GM23248 (cell line): Measurements from ENCODE around the gene CBR3. TPM values are rescaled to one million over a fixed set of nuclear protein-coding genes. Genes with fewer than 3 reads are reported as not detected.

Experiments
- DNase-seq: peaks from one replicate; pipeline ENCODE4 v3.0.0-alpha.2; 2015
- H2AFZ ChIP-seq: fragments of 200-600 bp; sonication (generic); 2 replicates; pipeline ENCODE4 v1.6.1; 2016; ENCODE audit warnings: antibody characterized with exemption
- H3F3A ChIP-seq: fragments of 200-600 bp; sonication (generic); 2 replicates; pipeline ENCODE4 v1.6.1; 2016; ENCODE audit warnings: mild to moderate bottlenecking, antibody characterized with exemption, mixed run types; ENCODE audit not compliant: insufficient read depth
- H3K27ac ChIP-seq: fragments of 200-600 bp; sonication (generic); 2 replicates; pipeline ENCODE4 v1.5.1; 2016; ENCODE audit warnings: mild to moderate bottlenecking
- H3K27me3 ChIP-seq: fragments of 200-600 bp; sonication (generic); replicated peaks from 2 replicates; pipeline ENCODE4 v1.6.1; 2016; ENCODE audit warnings: mild to moderate bottlenecking; ENCODE audit not compliant: insufficient read depth
- H3K36me3 ChIP-seq: fragments of 200-600 bp; sonication (generic); 2 replicates; pipeline ENCODE4 v1.6.1; 2016; ENCODE audit warnings: low read depth, mild to moderate bottlenecking
- H3K4me1 ChIP-seq: fragments of 200-600 bp; sonication (generic); 2 replicates; pipeline ENCODE4 v1.6.1; 2016; ENCODE audit warnings: mild to moderate bottlenecking; ENCODE audit not compliant: insufficient read depth
- H3K4me2 ChIP-seq: fragments of 200-600 bp; sonication (generic); one replicate; pipeline ENCODE4 v1.6.1; 2016; ENCODE audit warnings: mild to moderate bottlenecking; ENCODE audit not compliant: unreplicated experiment
- H3K4me3 ChIP-seq: fragments of 200-600 bp; sonication (generic); 2 replicates; pipeline ENCODE4 v1.5.1; 2016; ENCODE audit warnings: mild to moderate bottlenecking
- H3K79me2 ChIP-seq: fragments of 200-600 bp; sonication (generic); 2 replicates; pipeline ENCODE4 v1.6.1; 2016; ENCODE audit warnings: mild to moderate bottlenecking; ENCODE audit not compliant: insufficient read depth
- H3K9ac ChIP-seq: fragments of 200-600 bp; sonication (generic); 2 replicates; pipeline ENCODE4 v1.6.1; 2016; ENCODE audit warnings: mild to moderate bottlenecking
- H3K9me2 ChIP-seq: fragments of 200-600 bp; sonication (generic); 2 replicates; pipeline ENCODE4 v1.6.1; 2016; ENCODE audit warnings: mixed run types, mild to moderate bottlenecking, moderate library complexity; ENCODE audit not compliant: insufficient read depth
- H3K9me3 ChIP-seq: fragments of 200-600 bp; sonication (generic); one replicate; pipeline ENCODE4 v1.6.1; 2017; ENCODE audit warnings: low read depth
- H4K20me1 ChIP-seq: fragments of 200-600 bp; sonication (generic); 2 replicates; pipeline ENCODE4 v1.6.0; 2016; ENCODE audit not compliant: insufficient read depth
- EZH2 ChIP-seq: fragments of 200-600 bp; sonication (generic); IDR thresholded peaks from 2 replicates; pipeline ENCODE4 v1.6.1; 2018; ENCODE audit warnings: antibody characterized with exemption, mild to moderate bottlenecking; ENCODE audit not compliant: insufficient read depth, poor library complexity, severe bottlenecking
- EZH2phosphoT487 ChIP-seq: fragments of 200-600 bp; sonication (generic); IDR thresholded peaks from 2 replicates; pipeline ENCODE4 v1.6.1; 2018; ENCODE audit warnings: antibody characterized with exemption, moderate library complexity, mild to moderate bottlenecking, low read depth; ENCODE audit not compliant: insufficient read depth
- WGBS, 2 experiments: methylation state at CpG; one replicate each; pipeline ENCODE4 v1.1.6; 2015 to 2017; ENCODE audit warnings: low lambda C conversion rate in 2 of 2, low coverage in 1 of 2; ENCODE audit errors: missing lambda C conversion rate in 2 of 2; 5-methylcytosine and 5-hydroxymethylcytosine counted together
- in situ Hi-C: fragments of 300-500 bp; cut with MboI; formaldehyde crosslinking; loops from 2 replicates; pipeline ENCODE4 v1.15.0; 2020
- polyA plus RNA-seq: library from polyadenylated mRNA; unstranded; fragments of >200 nt; fragmentation: Nextera tagmentation; extraction: Ambion mirVana; gene quantifications from 2 replicates; pipeline ENCODE4 v1.2.1, GENCODE V29; 2016
- total RNA-seq: library from RNA; depleted of rRNA; stranded (reverse); fragments of >200 nt; shearing (Covaris generic); gene quantifications from 2 replicates; pipeline ENCODE4 v1.2.3, GENCODE V29; 2014; rRNA removed

Gene CBR3
- total and polyA plus RNA-seq, 2 experiments from 2014 or later: 17.3 to 28.1 TPM

DNA sequence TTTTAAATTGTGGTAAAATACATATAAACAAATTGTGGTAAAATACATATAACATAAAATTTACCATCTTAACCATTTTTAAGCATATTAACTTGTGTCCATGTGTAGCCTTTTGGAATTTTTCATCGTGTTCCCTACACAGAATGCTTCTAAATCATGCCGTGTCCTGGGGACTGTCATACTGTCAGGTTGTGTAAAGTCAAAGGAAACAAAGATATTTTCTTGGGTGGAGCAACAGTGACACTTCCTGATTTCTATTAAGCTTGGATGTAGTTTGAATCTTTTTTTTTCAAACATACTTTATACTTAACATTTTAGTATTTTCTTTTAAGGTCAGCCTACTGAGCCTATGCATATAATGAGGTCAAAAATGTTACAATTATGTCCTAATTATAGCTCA is 54.1 kb downstream of the CBR3 start:
- TF ChIP-seq EZH2 (no peak), EZH2phosphoT487 (no peak)
- Histone ChIP-seq H3K27me3 (no peaks in the 10 kb centered on the region), H3K79me2 (no peaks in the 10 kb centered on the region), H3K4me3 (no peak overlapping the region), H2AFZ (no peak overlapping the region), H3K9me3 (no peaks in the 10 kb centered on the region), H3K36me3 (no peaks in the 10 kb centered on the region), H3K4me2 (no peak overlapping the region), H4K20me1 (no peaks in the 10 kb centered on the region), H3F3A (no peaks in the 10 kb centered on the region), H3K9ac (no peak overlapping the region), H3K27ac (no peak overlapping the region), H3K9me2 (no peaks in the 10 kb centered on the region), H3K4me1 (no peaks in the 10 kb centered on the region)
- DNase-seq: no peak
- in situ Hi-C loops: no loop called here
- WGBS, 2 experiments: 20 to 29% methylated on average over 2 of the region's 2 CpGs

DNA sequence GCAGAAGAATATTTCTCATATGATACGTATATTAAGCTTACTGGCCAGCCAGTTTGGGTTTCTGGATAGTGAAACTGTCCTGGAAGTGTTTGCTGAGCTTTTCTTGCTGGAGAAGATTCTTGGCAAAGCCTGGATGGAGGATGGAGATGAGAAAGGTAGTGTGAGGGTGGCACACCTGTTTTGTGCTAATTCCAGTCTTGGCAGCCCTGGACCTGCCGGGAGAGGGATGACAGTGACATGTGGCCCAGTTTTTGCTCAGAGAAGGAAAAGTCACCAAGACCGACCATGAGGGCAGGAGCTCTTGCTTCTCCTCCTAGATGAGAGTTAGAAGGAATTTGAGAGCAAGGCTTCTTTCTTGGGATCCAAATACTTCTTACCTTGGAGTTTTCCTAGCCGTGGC is 55.9 kb downstream of the CBR3 start:
- Histone ChIP-seq H4K20me1 (no peaks in the 10 kb centered on the region), H3K4me2 (no peak overlapping the region), H2AFZ (no peak overlapping the region), H3K36me3 (no peaks in the 10 kb centered on the region), H3K27me3 (no peaks in the 10 kb centered on the region), H3K27ac (no peak overlapping the region), H3K4me1 (no peaks in the 10 kb centered on the region), H3K9me3 (no peaks in the 10 kb centered on the region), H3F3A (no peaks in the 10 kb centered on the region), H3K9ac (no peak overlapping the region), H3K79me2 (no peaks in the 10 kb centered on the region), H3K9me2 (no peaks in the 10 kb centered on the region), H3K4me3 (no peak overlapping the region)
- TF ChIP-seq EZH2phosphoT487 (no peak), EZH2 (no peak)
- in situ Hi-C loops: no loop called here
- no peak for DNase-seq
- WGBS, 2 experiments: 98 to 99% methylated on average over 4 of the region's 4 CpGs

GRCh38 chr21:36193200-36193599 is 58.3 kb downstream of the CBR3 start:
- H3K4me2 ChIP-seq: no peak overlapping the region
- H3F3A ChIP-seq: no peaks in the 10 kb centered on the region
- H3K4me3 ChIP-seq: no peak overlapping the region
- H3K27ac ChIP-seq: no peak overlapping the region
- no peak overlapping the region for H3K9ac ChIP-seq
- no peaks in the 10 kb centered on the region for H3K4me1 ChIP-seq
- no peak for DNase-seq
- no peaks in the 10 kb centered on the region for H3K36me3 ChIP-seq
- H3K9me2 ChIP-seq: no peaks in the 10 kb centered on the region
- H3K9me3 ChIP-seq: no peaks in the 10 kb centered on the region
- H2AFZ ChIP-seq: no peak overlapping the region
- no peak for TF ChIP-seq EZH2phosphoT487
- TF ChIP-seq EZH2: no peak
- H3K79me2 ChIP-seq: no peaks in the 10 kb centered on the region
- H3K27me3 ChIP-seq: no peaks in the 10 kb centered on the region
- no peaks in the 10 kb centered on the region for H4K20me1 ChIP-seq
- 96% methylated on average over 7 of the region's 7 CpGs for WGBS, 2 experiments
- in situ Hi-C loops: no loop called here

DNA sequence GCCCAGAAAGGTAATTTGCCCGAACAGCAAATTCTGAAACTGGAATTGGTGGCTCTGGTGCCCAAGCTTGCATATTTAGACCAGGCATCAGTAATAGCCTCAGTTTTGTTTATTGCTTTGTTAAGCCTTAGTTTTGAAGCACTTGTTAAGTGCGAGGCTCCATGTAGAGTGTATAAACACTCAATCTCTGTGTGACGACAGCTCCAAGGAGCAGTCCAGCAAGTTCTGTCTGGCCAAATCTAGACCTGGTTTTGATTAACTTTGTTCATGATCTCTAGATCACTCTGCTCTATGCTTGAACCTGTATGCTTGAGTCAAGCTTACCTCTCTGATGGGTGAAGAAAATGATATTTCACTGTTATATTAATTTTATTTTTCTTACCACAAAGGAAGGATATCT is 59.1 kb downstream of the CBR3 start:
- Histone ChIP-seq H3K9ac (no peak overlapping the region), H3K4me2 (no peak overlapping the region), H3K4me1 (no peaks in the 10 kb centered on the region), H3K9me3 (no peaks in the 10 kb centered on the region), H3K9me2 (no peaks in the 10 kb centered on the region), H3K27me3 (no peaks in the 10 kb centered on the region), H3K79me2 (no peaks in the 10 kb centered on the region), H3F3A (no peaks in the 10 kb centered on the region), H3K36me3 (no peaks in the 10 kb centered on the region), H4K20me1 (no peaks in the 10 kb centered on the region), H3K4me3 (no peak overlapping the region), H3K27ac (no peak overlapping the region), H2AFZ (no peak overlapping the region)
- WGBS, 2 experiments: 48 to 54% methylated on average over 3 of the region's 3 CpGs
- in situ Hi-C loops: no loop called here
- no peak for DNase-seq
- no peak for TF ChIP-seq EZH2phosphoT487
- TF ChIP-seq EZH2: no peak

- TF ChIP-seq EZH2: no peak
- TF ChIP-seq EZH2phosphoT487: no peak
- no peaks in the 10 kb centered on the region for H3K36me3 ChIP-seq
- WGBS, 2 experiments: 96 to 100% methylated on average over 1 of the region's 1 CpG
- no peak for DNase-seq
- H3K9me3 ChIP-seq: no peaks in the 10 kb centered on the region
- H3K4me2 ChIP-seq: no peak overlapping the region
- no peaks in the 10 kb centered on the region for H3K9me2 ChIP-seq
- no peaks in the 10 kb centered on the region for H3K27me3 ChIP-seq
- no peaks in the 10 kb centered on the region for H3K79me2 ChIP-seq
- no peaks in the 10 kb centered on the region for H3F3A ChIP-seq
- no peak overlapping the region for H2AFZ ChIP-seq
- H3K9ac ChIP-seq: no peak overlapping the region
- H4K20me1 ChIP-seq: no peaks in the 10 kb centered on the region
- H3K4me3 ChIP-seq: no peak overlapping the region
- in situ Hi-C loops: no loop called here
- H3K27ac ChIP-seq: no peak overlapping the region
- H3K4me1 ChIP-seq: no peaks in the 10 kb centered on the region
These were observed 60.7 kb downstream of the CBR3 start for GRCh38 chr21:36195613-36196012.

Other genes with a start within 250 kb of the CBR3 start
- 10.4 and 12.9 TPM in 2 replicates for gene SETD4, start 74.6 kb upstream of the CBR3 start, total RNA-seq
- gene SETD4, start 74.6 kb upstream of the CBR3 start, polyA plus RNA-seq: 12.5 and 12.7 TPM in 2 replicates
- 179 and 205 TPM in 2 replicates for gene CBR1, start 65.1 kb upstream of the CBR3 start, total RNA-seq
- 151 and 158 TPM in 2 replicates for gene CBR1, start 65.1 kb upstream of the CBR3 start, polyA plus RNA-seq
- 12.0 and 12.3 TPM in 2 replicates for gene DOP1B, start 21.7 kb downstream of the CBR3 start, total RNA-seq
- gene DOP1B, start 21.7 kb downstream of the CBR3 start, polyA plus RNA-seq: 5.4 and 6.0 TPM in 2 replicates
- gene MORC3, start 185.1 kb downstream of the CBR3 start, total RNA-seq: 35.1 and 38.7 TPM in 2 replicates
- gene MORC3, start 185.1 kb downstream of the CBR3 start, polyA plus RNA-seq: 15.2 and 17.4 TPM in 2 replicates